Measurements from ENCODE around the gene AANAT. TPM values are rescaled to one million over a fixed set of nuclear protein-coding genes. Genes with fewer than 3 reads are reported as not detected.

The AANAT gene
- total RNA-seq, 2 donors from 2014 or later: not detected

GRCh38 chr17:76437467-76438402, 29.7 kb upstream of the AANAT start:
- Histone ChIP-seq H3K36me3 (ENCODE audit: control insufficient read depth, insufficient read depth, low read length) (peaks cover 8% of the 10 kb centered on the region), H3K4me1 (ENCODE audit: control insufficient read depth, insufficient read depth, low read length) (peaks cover 14% of the 10 kb centered on the region), H3K27me3 (ENCODE audit: control insufficient read depth, insufficient read depth, low read length, poor library complexity, severe bottlenecking) (no peaks in the 10 kb centered on the region), H3K9me3 (ENCODE audit: control insufficient read depth, low read length) (no peaks in the 10 kb centered on the region), H3K4me3 (ENCODE audit: low read length) (no peak overlapping the region), H3K9ac (ENCODE audit: extremely low read depth, low read length, poor library complexity, severe bottlenecking) (no peak overlapping the region), H3K27ac (ENCODE audit: low read depth, low read length) (no peak overlapping the region)
- WGBS, 2 experiments (ENCODE audit: insufficient coverage in 1 of 2, insufficient read length in 1 of 2): 90 to 92% methylated on average over 10 to 13 of the region's 13 CpGs
- TF ChIP-seq, protein P1, sequence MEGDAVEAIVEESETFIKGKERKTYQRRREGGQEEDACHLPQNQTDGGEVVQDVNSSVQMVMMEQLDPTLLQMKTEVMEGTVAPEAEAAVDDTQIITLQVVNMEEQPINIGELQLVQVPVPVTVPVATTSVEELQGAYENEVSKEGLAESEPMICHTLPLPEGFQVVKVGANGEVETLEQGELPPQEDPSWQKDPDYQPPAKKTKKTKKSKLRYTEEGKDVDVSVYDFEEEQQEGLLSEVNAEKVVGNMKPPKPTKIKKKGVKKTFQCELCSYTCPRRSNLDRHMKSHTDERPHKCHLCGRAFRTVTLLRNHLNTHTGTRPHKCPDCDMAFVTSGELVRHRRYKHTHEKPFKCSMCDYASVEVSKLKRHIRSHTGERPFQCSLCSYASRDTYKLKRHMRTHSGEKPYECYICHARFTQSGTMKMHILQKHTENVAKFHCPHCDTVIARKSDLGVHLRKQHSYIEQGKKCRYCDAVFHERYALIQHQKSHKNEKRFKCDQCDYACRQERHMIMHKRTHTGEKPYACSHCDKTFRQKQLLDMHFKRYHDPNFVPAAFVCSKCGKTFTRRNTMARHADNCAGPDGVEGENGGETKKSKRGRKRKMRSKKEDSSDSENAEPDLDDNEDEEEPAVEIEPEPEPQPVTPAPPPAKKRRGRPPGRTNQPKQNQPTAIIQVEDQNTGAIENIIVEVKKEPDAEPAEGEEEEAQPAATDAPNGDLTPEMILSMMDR (conservative IDR thresholded peaks at IDR 0.05): no peak
- no peak for DNase-seq
- H3K9me3 Mint-ChIP-seq: no peaks in the 10 kb centered on the region
- no peak overlapping the region for H3K4me3 Mint-ChIP-seq
- no peak overlapping the region for H3K27ac Mint-ChIP-seq
- no peaks in the 10 kb centered on the region for H3K27me3 Mint-ChIP-seq (ENCODE audit: insufficient read depth)
- peaks cover 7% of the 10 kb centered on the region for H3K36me3 Mint-ChIP-seq (ENCODE audit: low read depth)
- H3K4me1 Mint-ChIP-seq: peaks cover 44% of the 10 kb centered on the region

GRCh38 chr17:76438906-76439305, 28.5 kb upstream of the AANAT start:
- Mint-ChIP-seq H3K4me3 (no peak overlapping the region), H3K4me1 (peaks cover 46% of the 10 kb centered on the region), H3K9me3 (no peaks in the 10 kb centered on the region), H3K27ac (no peak overlapping the region), H3K36me3 (ENCODE audit: low read depth) (peaks cover 7% of the 10 kb centered on the region), H3K27me3 (ENCODE audit: insufficient read depth) (no peaks in the 10 kb centered on the region)
- H3K27ac ChIP-seq (ENCODE audit: low read depth, low read length): no peak overlapping the region
- H3K9ac ChIP-seq (ENCODE audit: extremely low read depth, low read length, poor library complexity, severe bottlenecking): no peak overlapping the region
- no peak overlapping the region for H3K4me3 ChIP-seq (ENCODE audit: low read length)
- WGBS, 2 experiments (ENCODE audit: insufficient coverage in 1 of 2, insufficient read length in 1 of 2): 90 to 94% methylated on average over 8 to 9 of the region's 9 CpGs
- H3K27me3 ChIP-seq (ENCODE audit: control insufficient read depth, insufficient read depth, low read length, poor library complexity, severe bottlenecking): no peaks in the 10 kb centered on the region
- TF ChIP-seq, protein P1 (conservative IDR thresholded peaks at IDR 0.05): no peak
- peaks cover 14% of the 10 kb centered on the region for H3K4me1 ChIP-seq (ENCODE audit: control insufficient read depth, insufficient read depth, low read length)
- H3K9me3 ChIP-seq (ENCODE audit: control insufficient read depth, low read length): no peaks in the 10 kb centered on the region
- peaks cover 6% of the 10 kb centered on the region for H3K36me3 ChIP-seq (ENCODE audit: control insufficient read depth, insufficient read depth, low read length)
- peak; percentile 51 for DNase-seq

GRCh38 chr17:76439314-76439928, 28.0 kb upstream of the AANAT start:
- TF ChIP-seq, protein P1 (conservative IDR thresholded peaks at IDR 0.05): no peak
- Histone ChIP-seq H3K27me3 (ENCODE audit: control insufficient read depth, insufficient read depth, low read length, poor library complexity, severe bottlenecking) (no peaks in the 10 kb centered on the region), H3K9me3 (ENCODE audit: control insufficient read depth, low read length) (no peaks in the 10 kb centered on the region), H3K36me3 (ENCODE audit: control insufficient read depth, insufficient read depth, low read length) (peaks cover under 1% of the 10 kb centered on the region), H3K27ac (ENCODE audit: low read depth, low read length) (no peak overlapping the region), H3K4me1 (ENCODE audit: control insufficient read depth, insufficient read depth, low read length) (peaks cover 14% of the 10 kb centered on the region), H3K9ac (ENCODE audit: extremely low read depth, low read length, poor library complexity, severe bottlenecking) (no peak overlapping the region), H3K4me3 (ENCODE audit: low read length) (no peak overlapping the region)
- no peak overlapping the region for H3K4me3 Mint-ChIP-seq
- H3K4me1 Mint-ChIP-seq: peaks cover 46% of the 10 kb centered on the region
- H3K36me3 Mint-ChIP-seq (ENCODE audit: low read depth): peaks cover 7% of the 10 kb centered on the region
- DNase-seq: no peak
- no peak overlapping the region for H3K27ac Mint-ChIP-seq
- H3K27me3 Mint-ChIP-seq (ENCODE audit: insufficient read depth): no peaks in the 10 kb centered on the region
- H3K9me3 Mint-ChIP-seq: no peaks in the 10 kb centered on the region
- WGBS, 2 experiments (ENCODE audit: insufficient coverage in 1 of 2, insufficient read length in 1 of 2): 91 to 100% methylated on average over 5 to 6 of the region's 6 CpGs

All from endodermal cell (in vitro differentiated cells).